HepG2 (cell line): Measurements from ENCODE around the gene ACSS1. TPM values are rescaled to one million over a fixed set of nuclear protein-coding genes. Genes with fewer than 3 reads are reported as not detected.
A peak's percentile ranks its signal among the peaks of the same experiment; 100 is the strongest.

Experiments used
- ATF3 ChIP-seq: sonication (generic); formaldehyde crosslinking; IDR thresholded peaks from 2 replicates; pipeline ENCODE4 v1.4.0; 2020; ENCODE audit warnings: missing genetic modification reagents
- CCDC6 ChIP-seq: sonication (generic); formaldehyde crosslinking; IDR thresholded peaks from 2 replicates; pipeline ENCODE4 v1.8.1; 2022; ENCODE audit warnings: mild to moderate bottlenecking, missing genetic modification reagents, moderate library complexity
- GATAD2A ChIP-seq: IDR thresholded peaks from 2 replicates; pipeline ENCODE4 v1.6.1; 2016
- HMGXB4 ChIP-seq, 2 experiments: sonication (generic) in 1 of 2; formaldehyde crosslinking in 1 of 2; IDR thresholded peaks; 2 replicates each; pipeline versions ENCODE4 v1.4.0 to v1.6.1; 2018 to 2020; ENCODE audit warnings: missing genetic modification reagents in 2 of 2, borderline replicate concordance in 1 of 2, low read depth in 1 of 2, mild to moderate bottlenecking in 1 of 2, missing biosample characterization in 1 of 2
- HNF4G ChIP-seq, 2 experiments: sonication (generic) in 1 of 2; formaldehyde crosslinking in 1 of 2; IDR thresholded peaks; 2 replicates each; pipeline versions ENCODE4 v1.4.0 to v1.6.1; 2011 to 2020; ENCODE audit warnings: borderline replicate concordance in 2 of 2, low read depth in 2 of 2, mild to moderate bottlenecking in 2 of 2, low read length in 1 of 2, missing genetic modification reagents in 1 of 2, moderate library complexity in 1 of 2
- KDM2A ChIP-seq: sonication (generic); formaldehyde crosslinking; IDR thresholded peaks from 2 replicates; pipeline ENCODE4 v1.4.0; 2020; ENCODE audit warnings: low read depth, missing genetic modification reagents, borderline replicate concordance
- RFXAP ChIP-seq: sonication (generic); formaldehyde crosslinking; IDR thresholded peaks from 2 replicates; pipeline ENCODE4 v1.4.0; 2020; ENCODE audit warnings: missing genetic modification reagents, borderline replicate concordance
- SMC3 ChIP-seq: IDR thresholded peaks from 2 replicates; pipeline ENCODE4 v1.6.1; 2011; ENCODE audit warnings: low read length, improper control_type of control experiment
- YEATS2 ChIP-seq: sonication (generic); formaldehyde crosslinking; IDR thresholded peaks from 2 replicates; pipeline ENCODE4 v1.4.0; 2020; ENCODE audit warnings: missing genetic modification reagents, borderline replicate concordance
- ZBTB49 ChIP-seq: sonication (generic); formaldehyde crosslinking; IDR thresholded peaks from 2 replicates; pipeline ENCODE4 v1.4.0; 2020; ENCODE audit warnings: missing genetic modification reagents, borderline replicate concordance
- ZNF460 ChIP-seq: sonication (generic); formaldehyde crosslinking; IDR thresholded peaks from 2 replicates; pipeline ENCODE4 v1.5.1; 2020; ENCODE audit warnings: missing genetic modification reagents, mild to moderate bottlenecking, borderline replicate concordance
- ZNF687 ChIP-seq: sonication (generic); formaldehyde crosslinking; IDR thresholded peaks from 2 replicates; pipeline ENCODE4 v1.5.1; 2020; ENCODE audit warnings: mild to moderate bottlenecking, missing genetic modification reagents, moderate library complexity
- ZNF710 ChIP-seq: sonication (generic); formaldehyde crosslinking; IDR thresholded peaks from 2 replicates; pipeline ENCODE4 v1.5.0; 2020; ENCODE audit warnings: mild to moderate bottlenecking, missing genetic modification reagents, borderline replicate concordance
- polyA plus RNA-seq, 8 experiments: library from polyadenylated mRNA; depleted of rRNA in 3 of 8; stranded (reverse) in 7 of 8; unstranded in 1 of 8; fragments of >200 nt; fragmentation: Illumina TruSeq in 4 of 8; extraction: Trizol in 4 of 8; gene quantifications; 2 replicates each; pipeline versions ENCODE4 v1.2.1 to v1.2.3, GENCODE V29; 2011 to 2016; ENCODE audit warnings: low read depth in 4 of 8, missing spikeins in 1 of 8, mixed read lengths in 1 of 8; ENCODE audit not compliant: insufficient read depth in 1 of 8
- total RNA-seq, 5 experiments: library from RNA; depleted of rRNA; stranded (reverse); fragments of >200 nt; fragmentation: Illumina TruSeq; extraction: Trizol; gene quantifications; 2 replicates each; pipeline ENCODE4 v1.2.3, GENCODE V29; 2016; ENCODE audit warnings: low read depth in 1 of 5

Gene ACSS1
- total and polyA plus RNA-seq, 2 of the 13 experiments (the other 11 are each of a cell fraction or from before 2014, with no cell fraction given): 15.2 to 41.6 TPM

GRCh38 chr20:24994470-24995368 lies 63.2 kb downstream of the ACSS1 start (continued):
- TF ChIP-seq YEATS2 (CRISPR knock-in tag): no peak
- TF ChIP-seq SMC3: peak; percentile 100
- peak; percentile 40; the same call in 1 of the 2 replicates for TF ChIP-seq CCDC6 (CRISPR knock-in tag)
- TF ChIP-seq HNF4G (IDR thresholded peaks at IDR 0.05; ENCODE audit: borderline replicate concordance, low read depth, low read length): no peak
- TF ChIP-seq HNF4G (CRISPR knock-in tag; IDR thresholded peaks at IDR 0.05; ENCODE audit: borderline replicate concordance, low read depth): peak; percentile 37; the same call in 1 of the 2 replicates
- peak; percentile 35; the same call in 1 of the 2 replicates for TF ChIP-seq ZNF710 (CRISPR knock-in tag)
- no peak for TF ChIP-seq ZNF460
- peak; percentile 70; the same call in 1 of the 2 replicates for TF ChIP-seq ZBTB49 (CRISPR knock-in tag)
- TF ChIP-seq GATAD2A (CRISPR knock-in tag): peak; percentile 41; the same call in 1 of the 2 replicates
- peak; percentile 61 to 70; a peak in 3 of 4 replicates for TF ChIP-seq HMGXB4 (CRISPR knock-in tag; IDR thresholded peaks at IDR 0.05; ENCODE audit: borderline replicate concordance in 1 of 2, low read depth in 1 of 2)
- TF ChIP-seq RFXAP (CRISPR knock-in tag): 0 out of 2 replicates have a peak, but pooled peaks have one; percentile 3
- no peak for TF ChIP-seq ATF3 (CRISPR knock-in tag)
- TF ChIP-seq ZNF687 (CRISPR knock-in tag): peak; percentile 31
- peak; percentile 62 for TF ChIP-seq KDM2A (CRISPR knock-in tag)
